ENCODE results near the gene PGAP2. TPM values are rescaled to one million over a fixed set of nuclear protein-coding genes. Genes with fewer than 3 reads are reported as not detected.
"Not testable (repeated sequence)": the region's sequence is repeated elsewhere in the genome, so short reads cannot be mapped to it uniquely, and the experiment has no call there.

PGAP2 gene
- total and polyA plus RNA-seq, 4 donors = 3.9 to 17.7 (median 8.9) TPM

GRCh38 chr11:3854660-3854976 lies 46.3 kb downstream of the PGAP2 start:
- no peak overlapping the region for H3K4me3 ChIP-seq (ENCODE audit: low read length in 2 of 2)

GRCh38 chr11:3854977-3855807 lies 46.8 kb downstream of the PGAP2 start, which contains the start of gene STIM1:
STIM1 (plus strand) TSS chr11:3855664; CDS start chr11:3856271, 607 bp downstream.
- Histone ChIP-seq H3K4me3 (ENCODE audit: low read length in 2 of 2) (peak within 1 kb of the TSS; percentile 61 to 77), H3K27me3 (ENCODE audit: control insufficient read depth in 1 of 2, insufficient read depth in 2 of 2, low read length in 1 of 2) (no peaks in the 10 kb centered on the region), H3K36me3 (ENCODE audit: control insufficient read depth in 1 of 2, insufficient read depth in 2 of 2, low read length in 1 of 2) (no peaks in the 10 kb centered on the region), H3K4me1 (ENCODE audit: control insufficient read depth in 1 of 2, insufficient read depth in 2 of 2, low read length in 2 of 2) (peaks cover 3 to 9% of the 10 kb centered on the region in 2 donors), H3K9me3 (ENCODE audit: control insufficient read depth, low read length) (no peaks in the 10 kb centered on the region), H3K27ac (ENCODE audit: low read depth in 1 of 2, low read length in 2 of 2) (peak within 1 kb of the TSS; percentile 63 to 82)
- 0 to 1% methylated on average over 45 to 87 of the region's 87 CpGs for WGBS, 2 donors
- intact Hi-C loops (cut with DNase I) = loop anchor here (5.0 kb wide), 3 partner anchors 87 to 102 kb away; no protein-coding TSS in a partner anchor
- ATAC-seq (ENCODE audit: low FRiP score) (peak; percentile 96), DNase-seq (peak; percentile 97 to 99)

More at GRCh38 chr11:3854660-3854976, 46.3 kb downstream of the PGAP2 start:
- DNase-seq (no peak), ATAC-seq (ENCODE audit: low FRiP score) (peak; percentile 1)
- intact Hi-C loops (cut with DNase I) = no loop called here
- no peaks in the 10 kb centered on the region for H3K27me3 ChIP-seq (ENCODE audit: control insufficient read depth in 1 of 2, insufficient read depth in 2 of 2, low read length in 1 of 2)
- WGBS, 2 donors = 18 to 20% methylated on average over 7 of the region's 7 CpGs
- peaks cover 3 to 9% of the 10 kb centered on the region in 2 donors for H3K4me1 ChIP-seq (ENCODE audit: control insufficient read depth in 1 of 2, insufficient read depth in 2 of 2, low read length in 2 of 2)
- no peaks in the 10 kb centered on the region for H3K36me3 ChIP-seq (ENCODE audit: control insufficient read depth in 1 of 2, insufficient read depth in 2 of 2, low read length in 1 of 2)
- no peaks in the 10 kb centered on the region for H3K9me3 ChIP-seq (ENCODE audit: control insufficient read depth, low read length)
- no peak overlapping the region for H3K27ac ChIP-seq (ENCODE audit: low read depth in 1 of 2, low read length in 2 of 2)

- H3K4me3 ChIP-seq (ENCODE audit: low read length in 2 of 2) = peak overlapping the region; percentile 61 to 70
- no peaks in the 10 kb centered on the region for H3K36me3 ChIP-seq (ENCODE audit: control insufficient read depth in 1 of 2, insufficient read depth in 2 of 2, low read length in 1 of 2)
- H3K27me3 ChIP-seq (ENCODE audit: control insufficient read depth in 1 of 2, insufficient read depth in 2 of 2, low read length in 1 of 2) = no peaks in the 10 kb centered on the region
- 0 to 1% methylated on average over 23 to 40 of the region's 40 CpGs for WGBS, 2 donors
- DNase-seq = peak; percentile 71 to 85
- H3K4me1 ChIP-seq (ENCODE audit: control insufficient read depth in 1 of 2, insufficient read depth in 2 of 2, low read length in 2 of 2) = peaks cover 3 to 9% of the 10 kb centered on the region in 2 donors
- ATAC-seq (ENCODE audit: low FRiP score) = peak; percentile 19
- intact Hi-C loops (cut with DNase I) = loop anchor here (5.0 kb wide), 3 partner anchors 86 to 101 kb away; no protein-coding TSS in a partner anchor
- peak overlapping the region in 1 of 2 donors; percentile 82 for H3K27ac ChIP-seq (ENCODE audit: low read depth in 1 of 2, low read length in 2 of 2)
- no peaks in the 10 kb centered on the region for H3K9me3 ChIP-seq (ENCODE audit: control insufficient read depth, low read length)
These were observed 47.6 kb downstream of the PGAP2 start for GRCh38 chr11:3855808-3856491.

GRCh38 chr11:3856856-3857553 lies 48.6 kb downstream of the PGAP2 start:
- peak overlapping the region in 1 of 2 donors; percentile 17 for H3K27ac ChIP-seq (ENCODE audit: low read depth in 1 of 2, low read length in 2 of 2)
- peak overlapping the region; percentile 61 to 70 for H3K4me3 ChIP-seq (ENCODE audit: low read length in 2 of 2)
- no peaks in the 10 kb centered on the region for H3K9me3 ChIP-seq (ENCODE audit: control insufficient read depth, low read length)
- WGBS, 2 donors = 46 to 68% methylated on average over 5 of the region's 5 CpGs
- H3K36me3 ChIP-seq (ENCODE audit: control insufficient read depth in 1 of 2, insufficient read depth in 2 of 2, low read length in 1 of 2) = no peaks in the 10 kb centered on the region
- peaks cover 3 to 12% of the 10 kb centered on the region in 2 donors for H3K4me1 ChIP-seq (ENCODE audit: control insufficient read depth in 1 of 2, insufficient read depth in 2 of 2, low read length in 2 of 2)
- intact Hi-C loops (cut with DNase I) = loop anchor here (5.0 kb wide), 3 partner anchors 85 to 100 kb away; no protein-coding TSS in a partner anchor
- H3K27me3 ChIP-seq (ENCODE audit: control insufficient read depth in 1 of 2, insufficient read depth in 2 of 2, low read length in 1 of 2) = no peaks in the 10 kb centered on the region
- ATAC-seq (ENCODE audit: low FRiP score) (no peak), DNase-seq (no peak)

- ATAC-seq (ENCODE audit: low FRiP score) = no peak
- DNase-seq = no peak
- H3K4me3 ChIP-seq (ENCODE audit: low read length in 2 of 2) = no peak overlapping the region
- H3K9me3 ChIP-seq (ENCODE audit: control insufficient read depth, low read length) = no peaks in the 10 kb centered on the region
- no peaks in the 10 kb centered on the region for H3K27me3 ChIP-seq (ENCODE audit: control insufficient read depth in 1 of 2, insufficient read depth in 2 of 2, low read length in 1 of 2)
- H3K27ac ChIP-seq (ENCODE audit: low read depth in 1 of 2, low read length in 2 of 2) = no peak overlapping the region
- no peaks in the 10 kb centered on the region for H3K36me3 ChIP-seq (ENCODE audit: control insufficient read depth in 1 of 2, insufficient read depth in 2 of 2, low read length in 1 of 2)
- peaks cover 3 to 12% of the 10 kb centered on the region in 2 donors for H3K4me1 ChIP-seq (ENCODE audit: control insufficient read depth in 1 of 2, insufficient read depth in 2 of 2, low read length in 2 of 2)
- intact Hi-C loops (cut with DNase I) = loop anchor here (5.0 kb wide), 3 partner anchors 85 to 100 kb away; no protein-coding TSS in a partner anchor
These were observed 49.3 kb downstream of the PGAP2 start for GRCh38 chr11:3857628-3858027.

- 12 to 16% methylated on average over 4 of the region's 4 CpGs for WGBS, 2 donors
- H3K27me3 ChIP-seq (ENCODE audit: control insufficient read depth in 1 of 2, insufficient read depth in 2 of 2, low read length in 1 of 2) = no peaks in the 10 kb centered on the region
- peak; percentile 70 to 87 for DNase-seq
- intact Hi-C loops (cut with DNase I) = loop anchor here (5.0 kb wide), 3 partner anchors 83 to 98 kb away; no protein-coding TSS in a partner anchor
- H3K9me3 ChIP-seq (ENCODE audit: control insufficient read depth, low read length) = no peaks in the 10 kb centered on the region
- no peaks in the 10 kb centered on the region for H3K36me3 ChIP-seq (ENCODE audit: control insufficient read depth in 1 of 2, insufficient read depth in 2 of 2, low read length in 1 of 2)
- no peak overlapping the region for H3K4me3 ChIP-seq (ENCODE audit: low read length in 2 of 2)
- H3K4me1 ChIP-seq (ENCODE audit: control insufficient read depth in 1 of 2, insufficient read depth in 2 of 2, low read length in 2 of 2) = peaks cover 4 to 12% of the 10 kb centered on the region in 2 donors
- peak overlapping the region in 1 of 2 donors; percentile 44 for H3K27ac ChIP-seq (ENCODE audit: low read depth in 1 of 2, low read length in 2 of 2)
- no peak for ATAC-seq (ENCODE audit: low FRiP score)
These were observed 51.1 kb downstream of the PGAP2 start for GRCh38 chr11:3859373-3859881.

- intact Hi-C loops (cut with DNase I) = no loop called here
- Histone ChIP-seq H3K27me3 (ENCODE audit: control insufficient read depth in 1 of 2, insufficient read depth in 2 of 2, low read length in 1 of 2) (no peaks in the 10 kb centered on the region), H3K4me1 (ENCODE audit: control insufficient read depth in 1 of 2, insufficient read depth in 2 of 2, low read length in 2 of 2) (peaks cover 6 to 21% of the 10 kb centered on the region in 2 donors), H3K9me3 (ENCODE audit: control insufficient read depth, low read length) (no peaks in the 10 kb centered on the region), H3K36me3 (ENCODE audit: control insufficient read depth in 1 of 2, insufficient read depth in 2 of 2, low read length in 1 of 2) (no peaks in the 10 kb centered on the region), H3K4me3 (ENCODE audit: low read length in 2 of 2) (no peak overlapping the region), H3K27ac (ENCODE audit: low read depth in 1 of 2, low read length in 2 of 2) (no peak overlapping the region)
- ATAC-seq (ENCODE audit: low FRiP score) (no peak), DNase-seq (no peak)
- 93 to 97% methylated on average over 2 of the region's 2 CpGs for WGBS, 2 donors
These were observed 52.0 kb downstream of the PGAP2 start for GRCh38 chr11:3860375-3860774.

GRCh38 chr11:3860898-3861393 lies 52.6 kb downstream of the PGAP2 start:
- intact Hi-C loops (cut with DNase I); H3K36me3 ChIP-seq (ENCODE audit: control insufficient read depth in 1 of 2, insufficient read depth in 2 of 2, low read length in 1 of 2); H3K27me3 ChIP-seq (ENCODE audit: control insufficient read depth in 1 of 2, insufficient read depth in 2 of 2, low read length in 1 of 2); DNase-seq; H3K9me3 ChIP-seq (ENCODE audit: control insufficient read depth, low read length); ATAC-seq (ENCODE audit: low FRiP score); H3K27ac ChIP-seq (ENCODE audit: low read depth in 1 of 2, low read length in 2 of 2); H3K4me3 ChIP-seq (ENCODE audit: low read length in 2 of 2): not testable (repeated sequence)
- WGBS, 2 donors = 87 to 92% methylated on average over 4 of the region's 4 CpGs
- H3K4me1 ChIP-seq (ENCODE audit: control insufficient read depth in 1 of 2, insufficient read depth in 2 of 2, low read length in 2 of 2) = peaks cover 7 to 27% of the 10 kb centered on the region in 2 donors
